Germinal center (tissue), 1 donor: ENCODE data around the gene TLL1.

Experiments
- DNase-seq: peaks from one replicate; pipeline ENCODE4 v3.0.0; 2012; ENCODE audit warnings: mixed read lengths, low spot score

The TLL1 gene

GRCh38 chr4:166049036-166049435 is 176.0 kb downstream of the TLL1 start:
- DNase-seq, result no peak

- no peak for DNase-seq
Measured at GRCh38 chr4:166064721-166065120, 191.7 kb downstream of the TLL1 start.

- no peak for DNase-seq
Measured at GRCh38 chr4:166065324-166065723, 192.3 kb downstream of the TLL1 start.

GRCh38 chr4:166066936-166067335 is 193.9 kb downstream of the TLL1 start:
- DNase-seq, result no peak

GRCh38 chr4:166067915-166068314 is 194.9 kb downstream of the TLL1 start:
- DNase-seq, result no peak

- no peak for DNase-seq
Measured at GRCh38 chr4:166073783-166074182, 200.7 kb downstream of the TLL1 start.

GRCh38 chr4:166075599-166075998 is 202.6 kb downstream of the TLL1 start:
- DNase-seq, result no peak

- no peak for DNase-seq
Measured at GRCh38 chr4:166077782-166078181, 204.7 kb downstream of the TLL1 start.

GRCh38 chr4:166078383-166078782 is 205.3 kb downstream of the TLL1 start:
- DNase-seq, result no peak

GRCh38 chr4:166078955-166079354 is 205.9 kb downstream of the TLL1 start:
- no peak for DNase-seq

- no peak for DNase-seq
Measured at GRCh38 chr4:166087569-166087968, 214.5 kb downstream of the TLL1 start.

- DNase-seq, result no peak
Measured at GRCh38 chr4:166088576-166088975, 215.5 kb downstream of the TLL1 start.

- no peak for DNase-seq
Measured at GRCh38 chr4:166091146-166091545, 218.1 kb downstream of the TLL1 start.

- peak; percentile 4 for DNase-seq
Measured at GRCh38 chr4:166091912-166092510, 219.0 kb downstream of the TLL1 start.

GRCh38 chr4:166092797-166093290 is 219.8 kb downstream of the TLL1 start:
- no peak for DNase-seq

- no peak for DNase-seq
Measured at GRCh38 chr4:166104623-166105022, 231.6 kb downstream of the TLL1 start.

- no peak for DNase-seq
Measured at GRCh38 chr4:166121897-166122296, 248.9 kb downstream of the TLL1 start.

GRCh38 chr4:166123546-166123945 is 250.5 kb downstream of the TLL1 start:
- no peak for DNase-seq

- no peak for DNase-seq
Measured at GRCh38 chr4:166128403-166128802, 255.4 kb downstream of the TLL1 start.

GRCh38 chr4:166134285-166134684 is 261.2 kb downstream of the TLL1 start:
- no peak for DNase-seq

- no peak for DNase-seq
Measured at GRCh38 chr4:166140951-166141350, 267.9 kb downstream of the TLL1 start.

- no peak for DNase-seq
Measured at GRCh38 chr4:166143227-166143626, 270.2 kb downstream of the TLL1 start.

GRCh38 chr4:166144607-166145006 is 271.6 kb downstream of the TLL1 start:
- no peak for DNase-seq

- DNase-seq, result no peak
Measured at GRCh38 chr4:166146806-166147540, 273.9 kb downstream of the TLL1 start.
